ENCODE data around the gene TRAF3IP3.

TRAF3IP3 gene

GRCh38 chr1:209723265-209723664, 32.6 kb upstream of the TRAF3IP3 start:
- Histone ChIP-seq H3K36me3 (ENCODE audit: insufficient read depth, low read depth, low read length) (no peaks in the 10 kb centered on the region), H3K4me3 (ENCODE audit: low read length) (no peak overlapping the region), H3K4me1 (ENCODE audit: insufficient read depth, low read length) (no peaks in the 10 kb centered on the region), H3K9ac (ENCODE audit: low read depth, low read length) (no peak overlapping the region), H3K27ac (ENCODE audit: low read length) (no peak overlapping the region), H3K9me3 (ENCODE audit: insufficient read depth, low read depth, low read length) (no peaks in the 10 kb centered on the region), H3K27me3 (ENCODE audit: insufficient read depth, low read length) (no peaks in the 10 kb centered on the region)

- Histone ChIP-seq H3K4me1 (ENCODE audit: insufficient read depth, low read length) (no peaks in the 10 kb centered on the region), H3K9me3 (ENCODE audit: insufficient read depth, low read depth, low read length) (no peaks in the 10 kb centered on the region), H3K27me3 (ENCODE audit: insufficient read depth, low read length) (no peaks in the 10 kb centered on the region), H3K9ac (ENCODE audit: low read depth, low read length) (no peak overlapping the region), H3K27ac (ENCODE audit: low read length) (no peak overlapping the region), H3K36me3 (ENCODE audit: insufficient read depth, low read depth, low read length) (no peaks in the 10 kb centered on the region), H3K4me3 (ENCODE audit: low read length) (no peak overlapping the region)
Measured at GRCh38 chr1:209723756-209724693, 31.8 kb upstream of the TRAF3IP3 start.

- H3K27me3 ChIP-seq (ENCODE audit: insufficient read depth, low read length), result no peaks in the 10 kb centered on the region
- H3K9me3 ChIP-seq (ENCODE audit: insufficient read depth, low read depth, low read length), result no peaks in the 10 kb centered on the region
- no peak overlapping the region for H3K9ac ChIP-seq (ENCODE audit: low read depth, low read length)
- H3K27ac ChIP-seq (ENCODE audit: low read length), result no peak overlapping the region
- H3K36me3 ChIP-seq (ENCODE audit: insufficient read depth, low read depth, low read length), result no peaks in the 10 kb centered on the region
- H3K4me3 ChIP-seq (ENCODE audit: low read length), result no peak overlapping the region
- H3K4me1 ChIP-seq (ENCODE audit: insufficient read depth, low read length), result no peaks in the 10 kb centered on the region
Measured at GRCh38 chr1:209727286-209727685, 28.6 kb upstream of the TRAF3IP3 start.

GRCh38 chr1:209727785-209728184, 28.1 kb upstream of the TRAF3IP3 start:
- Histone ChIP-seq H3K4me1 (ENCODE audit: insufficient read depth, low read length) (no peaks in the 10 kb centered on the region), H3K4me3 (ENCODE audit: low read length) (no peak overlapping the region), H3K27ac (ENCODE audit: low read length) (no peak overlapping the region), H3K9me3 (ENCODE audit: insufficient read depth, low read depth, low read length) (no peaks in the 10 kb centered on the region), H3K27me3 (ENCODE audit: insufficient read depth, low read length) (no peaks in the 10 kb centered on the region), H3K36me3 (ENCODE audit: insufficient read depth, low read depth, low read length) (no peaks in the 10 kb centered on the region), H3K9ac (ENCODE audit: low read depth, low read length) (no peak overlapping the region)

GRCh38 chr1:209728466-209728865, 27.4 kb upstream of the TRAF3IP3 start:
- Histone ChIP-seq H3K9ac (ENCODE audit: low read depth, low read length) (no peak overlapping the region), H3K4me1 (ENCODE audit: insufficient read depth, low read length) (no peaks in the 10 kb centered on the region), H3K27ac (ENCODE audit: low read length) (no peak overlapping the region), H3K9me3 (ENCODE audit: insufficient read depth, low read depth, low read length) (no peaks in the 10 kb centered on the region), H3K36me3 (ENCODE audit: insufficient read depth, low read depth, low read length) (no peaks in the 10 kb centered on the region), H3K4me3 (ENCODE audit: low read length) (no peak overlapping the region), H3K27me3 (ENCODE audit: insufficient read depth, low read length) (no peaks in the 10 kb centered on the region)

GRCh38 chr1:209729436-209729835, 26.4 kb upstream of the TRAF3IP3 start:
- no peak overlapping the region for H3K27ac ChIP-seq (ENCODE audit: low read length)
- no peaks in the 10 kb centered on the region for H3K9me3 ChIP-seq (ENCODE audit: insufficient read depth, low read depth, low read length)
- no peak overlapping the region for H3K9ac ChIP-seq (ENCODE audit: low read depth, low read length)
- no peaks in the 10 kb centered on the region for H3K27me3 ChIP-seq (ENCODE audit: insufficient read depth, low read length)
- H3K4me3 ChIP-seq (ENCODE audit: low read length), result no peak overlapping the region
- H3K4me1 ChIP-seq (ENCODE audit: insufficient read depth, low read length), result no peaks in the 10 kb centered on the region
- no peaks in the 10 kb centered on the region for H3K36me3 ChIP-seq (ENCODE audit: insufficient read depth, low read depth, low read length)

GRCh38 chr1:209732725-209733124, 23.1 kb upstream of the TRAF3IP3 start:
- H3K4me1 ChIP-seq (ENCODE audit: insufficient read depth, low read length), result no peaks in the 10 kb centered on the region
- peaks cover 19% of the 10 kb centered on the region; the same call in 1 of the 2 replicates for H3K27me3 ChIP-seq (ENCODE audit: insufficient read depth, low read length)
- no peaks in the 10 kb centered on the region for H3K9me3 ChIP-seq (ENCODE audit: insufficient read depth, low read depth, low read length)
- H3K36me3 ChIP-seq (ENCODE audit: insufficient read depth, low read depth, low read length), result no peaks in the 10 kb centered on the region
- H3K27ac ChIP-seq (ENCODE audit: low read length), result no peak overlapping the region
- no peak overlapping the region for H3K9ac ChIP-seq (ENCODE audit: low read depth, low read length)
- H3K4me3 ChIP-seq (ENCODE audit: low read length), result no peak overlapping the region

- H3K27ac ChIP-seq (ENCODE audit: low read length), result no peak overlapping the region
Measured at GRCh38 chr1:209733409-209734192, 22.3 kb upstream of the TRAF3IP3 start.

GRCh38 chr1:209736490-209737117, 19.2 kb upstream of the TRAF3IP3 start:
- Histone ChIP-seq H3K27ac (ENCODE audit: low read length) (no peak overlapping the region), H3K9me3 (ENCODE audit: insufficient read depth, low read depth, low read length) (no peaks in the 10 kb centered on the region), H3K4me3 (ENCODE audit: low read length) (no peak overlapping the region), H3K36me3 (ENCODE audit: insufficient read depth, low read depth, low read length) (no peaks in the 10 kb centered on the region), H3K9ac (ENCODE audit: low read depth, low read length) (no peak overlapping the region), H3K27me3 (ENCODE audit: insufficient read depth, low read length) (peaks cover 19% of the 10 kb centered on the region; the same call in 1 of the 2 replicates), H3K4me1 (ENCODE audit: insufficient read depth, low read length) (no peaks in the 10 kb centered on the region)

More at GRCh38 chr1:209733409-209734192, 22.3 kb upstream of the TRAF3IP3 start:
- H3K4me1 ChIP-seq (ENCODE audit: insufficient read depth, low read length), result no peaks in the 10 kb centered on the region
- H3K9me3 ChIP-seq (ENCODE audit: insufficient read depth, low read depth, low read length), result no peaks in the 10 kb centered on the region
- peaks cover 19% of the 10 kb centered on the region; the same call in 1 of the 2 replicates for H3K27me3 ChIP-seq (ENCODE audit: insufficient read depth, low read length)
- H3K9ac ChIP-seq (ENCODE audit: low read depth, low read length), result no peak overlapping the region
- no peaks in the 10 kb centered on the region for H3K36me3 ChIP-seq (ENCODE audit: insufficient read depth, low read depth, low read length)
- H3K4me3 ChIP-seq (ENCODE audit: low read length), result no peak overlapping the region

- Histone ChIP-seq H3K27me3 (ENCODE audit: insufficient read depth, low read length) (peaks cover 19% of the 10 kb centered on the region; the same call in 1 of the 2 replicates), H3K36me3 (ENCODE audit: insufficient read depth, low read depth, low read length) (no peaks in the 10 kb centered on the region), H3K27ac (ENCODE audit: low read length) (no peak overlapping the region), H3K4me1 (ENCODE audit: insufficient read depth, low read length) (no peaks in the 10 kb centered on the region), H3K9ac (ENCODE audit: low read depth, low read length) (no peak overlapping the region), H3K4me3 (ENCODE audit: low read length) (no peak overlapping the region), H3K9me3 (ENCODE audit: insufficient read depth, low read depth, low read length) (no peaks in the 10 kb centered on the region)
Measured at GRCh38 chr1:209737118-209737505, 18.7 kb upstream of the TRAF3IP3 start.

GRCh38 chr1:209738270-209738669, 17.6 kb upstream of the TRAF3IP3 start:
- Histone ChIP-seq H3K9ac (ENCODE audit: low read depth, low read length) (no peak overlapping the region), H3K4me1 (ENCODE audit: insufficient read depth, low read length) (no peaks in the 10 kb centered on the region), H3K36me3 (ENCODE audit: insufficient read depth, low read depth, low read length) (no peaks in the 10 kb centered on the region), H3K4me3 (ENCODE audit: low read length) (no peak overlapping the region), H3K27me3 (ENCODE audit: insufficient read depth, low read length) (peaks cover 20% of the 10 kb centered on the region; the same call in 1 of the 2 replicates), H3K27ac (ENCODE audit: low read length) (no peak overlapping the region), H3K9me3 (ENCODE audit: insufficient read depth, low read depth, low read length) (no peaks in the 10 kb centered on the region)

All from iPS-20b (cell line).